ENCODE measurements around the gene FNDC7. TPM values are rescaled to one million over a fixed set of nuclear protein-coding genes. Genes with fewer than 3 reads are reported as not detected.

FNDC7 gene
- total and polyA plus RNA-seq, 9 of the 15 experiments (the other 6 are each of a cell fraction or from before 2014, with no cell fraction given) = not detected

DNA sequence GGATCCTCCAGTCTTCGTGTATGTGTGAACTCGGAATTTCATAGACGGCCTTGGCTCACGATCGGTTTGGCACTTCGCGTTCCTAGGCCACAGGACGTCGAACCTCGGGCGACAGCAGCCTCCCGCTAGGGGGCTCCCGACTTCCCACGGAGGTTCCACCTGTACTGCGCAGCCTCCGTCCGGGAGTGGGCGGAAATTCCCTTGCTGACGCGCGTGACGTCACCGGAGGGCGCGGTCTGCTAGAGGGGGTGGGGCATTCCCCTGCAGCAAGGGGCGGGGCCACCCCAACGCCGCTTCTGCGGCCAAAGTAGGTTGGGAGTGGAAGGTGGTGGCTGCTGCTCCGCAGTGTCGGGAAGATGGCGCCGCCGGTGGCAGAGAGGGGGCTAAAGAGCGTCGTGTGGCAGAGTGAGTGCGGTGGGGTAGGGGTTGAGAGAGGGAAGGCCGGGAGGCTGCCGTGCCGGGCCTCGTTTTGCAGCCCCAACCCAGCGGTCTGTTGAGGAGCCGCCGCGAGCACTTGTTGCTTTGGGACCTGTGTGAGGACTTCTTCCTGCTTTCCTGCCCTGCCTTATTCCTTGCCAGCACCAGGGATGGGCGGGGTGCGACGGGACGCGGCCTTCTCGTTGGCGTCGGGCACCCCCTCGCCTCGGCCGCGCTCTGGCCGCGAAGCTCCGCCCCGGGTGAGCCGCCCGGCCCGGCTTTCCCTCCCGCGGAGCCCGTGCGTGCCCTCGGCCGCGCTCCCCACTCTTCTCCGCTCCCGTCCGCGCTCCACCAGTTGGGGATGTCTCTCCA lies 33.9 kb downstream of the FNDC7 start, which contains the start of gene STXBP3 (continued):
- TF ChIP-seq, protein P1, sequence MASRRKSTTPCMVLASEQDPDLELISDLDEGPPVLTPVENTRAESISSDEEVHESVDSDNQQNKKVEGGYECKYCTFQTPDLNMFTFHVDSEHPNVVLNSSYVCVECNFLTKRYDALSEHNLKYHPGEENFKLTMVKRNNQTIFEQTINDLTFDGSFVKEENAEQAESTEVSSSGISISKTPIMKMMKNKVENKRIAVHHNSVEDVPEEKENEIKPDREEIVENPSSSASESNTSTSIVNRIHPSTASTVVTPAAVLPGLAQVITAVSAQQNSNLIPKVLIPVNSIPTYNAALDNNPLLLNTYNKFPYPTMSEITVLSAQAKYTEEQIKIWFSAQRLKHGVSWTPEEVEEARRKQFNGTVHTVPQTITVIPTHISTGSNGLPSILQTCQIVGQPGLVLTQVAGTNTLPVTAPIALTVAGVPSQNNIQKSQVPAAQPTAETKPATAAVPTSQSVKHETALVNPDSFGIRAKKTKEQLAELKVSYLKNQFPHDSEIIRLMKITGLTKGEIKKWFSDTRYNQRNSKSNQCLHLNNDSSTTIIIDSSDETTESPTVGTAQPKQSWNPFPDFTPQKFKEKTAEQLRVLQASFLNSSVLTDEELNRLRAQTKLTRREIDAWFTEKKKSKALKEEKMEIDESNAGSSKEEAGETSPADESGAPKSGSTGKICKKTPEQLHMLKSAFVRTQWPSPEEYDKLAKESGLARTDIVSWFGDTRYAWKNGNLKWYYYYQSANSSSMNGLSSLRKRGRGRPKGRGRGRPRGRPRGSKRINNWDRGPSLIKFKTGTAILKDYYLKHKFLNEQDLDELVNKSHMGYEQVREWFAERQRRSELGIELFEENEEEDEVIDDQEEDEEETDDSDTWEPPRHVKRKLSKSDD (conservative IDR thresholded peaks at IDR 0.05; ENCODE audit: low read length) = peak; percentile 7; the same call in 1 of the 2 replicates
- TF ChIP-seq MCM2 (IDR thresholded peaks at IDR 0.05; ENCODE audit: low read depth) (no peak), MTA2 (IDR thresholded peaks at IDR 0.05; ENCODE audit: low read depth) (no peak; the same call in 1 of the 2 replicates), KLF13 (tag; IDR thresholded peaks at IDR 0.05; ENCODE audit: borderline replicate concordance, low read depth) (peak; percentile 81), KDM2B (CRISPR knock-in tag; IDR thresholded peaks at IDR 0.05) (no peak), CBFB (CRISPR knock-in tag; IDR thresholded peaks at IDR 0.05) (no peak; the same call in 1 of the 2 replicates), CHCHD3 (CRISPR knock-in tag; IDR thresholded peaks at IDR 0.05) (peak; percentile 82), DDX20 (tag; IDR thresholded peaks at IDR 0.05; ENCODE audit: low read depth) (no peak), ZNF699 (CRISPR knock-in tag; IDR thresholded peaks at IDR 0.05; ENCODE audit: insufficient replicate concordance) (no peak), SAFB (IDR thresholded peaks at IDR 0.05; ENCODE audit: borderline replicate concordance, low read depth, low read length) (peak; percentile 92), ZFP1 (CRISPR knock-in tag; IDR thresholded peaks at IDR 0.05) (0 out of 2 replicates have a peak, but pooled peaks have one; percentile 76), NFYB (IDR thresholded peaks at IDR 0.05; ENCODE audit: extremely low read depth, insufficient read length) (no peak), GABPB2 (CRISPR knock-in tag; conservative IDR thresholded peaks at IDR 0.05) (peak; percentile 45; the same call in 1 of the 2 replicates), POLR2AphosphoS2 (IDR thresholded peaks at IDR 0.05; ENCODE audit: low read length) (peak; percentile 87; the same call in 1 of the 2 replicates), ZNF589 (CRISPR knock-in tag; IDR thresholded peaks at IDR 0.05; ENCODE audit: low read depth) (peak; percentile 86; the same call in 1 of the 2 replicates), HLTF (IDR thresholded peaks at IDR 0.05) (peak; percentile 94; the same call in 1 of the 2 replicates)
- TF ChIP-seq, protein P2, sequence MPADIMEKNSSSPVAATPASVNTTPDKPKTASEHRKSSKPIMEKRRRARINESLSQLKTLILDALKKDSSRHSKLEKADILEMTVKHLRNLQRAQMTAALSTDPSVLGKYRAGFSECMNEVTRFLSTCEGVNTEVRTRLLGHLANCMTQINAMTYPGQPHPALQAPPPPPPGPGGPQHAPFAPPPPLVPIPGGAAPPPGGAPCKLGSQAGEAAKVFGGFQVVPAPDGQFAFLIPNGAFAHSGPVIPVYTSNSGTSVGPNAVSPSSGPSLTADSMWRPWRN (IDR thresholded peaks at IDR 0.05; ENCODE audit: low read depth) = no peak; the same call in 1 of the 2 replicates
- TF ChIP-seq, protein P3, sequence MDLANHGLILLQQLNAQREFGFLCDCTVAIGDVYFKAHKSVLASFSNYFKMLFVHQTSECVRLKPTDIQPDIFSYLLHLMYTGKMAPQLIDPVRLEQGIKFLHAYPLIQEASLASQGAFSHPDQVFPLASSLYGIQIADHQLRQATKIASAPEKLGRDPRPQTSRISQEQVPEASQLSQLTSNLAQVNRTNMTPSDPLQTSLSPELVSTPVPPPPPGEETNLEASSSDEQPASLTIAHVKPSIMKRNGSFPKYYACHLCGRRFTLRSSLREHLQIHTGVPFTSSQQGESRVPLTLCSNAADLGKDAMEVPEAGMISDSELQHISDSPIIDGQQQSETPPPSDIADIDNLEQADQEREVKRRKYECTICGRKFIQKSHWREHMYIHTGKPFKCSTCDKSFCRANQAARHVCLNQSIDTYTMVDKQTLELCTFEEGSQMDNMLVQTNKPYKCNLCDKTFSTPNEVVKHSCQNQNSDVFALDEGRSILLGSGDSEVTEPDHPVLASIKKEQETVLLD (IDR thresholded peaks at IDR 0.05) = peak; percentile 60; the same call in 1 of the 2 replicates
- TF ChIP-seq, protein P4, sequence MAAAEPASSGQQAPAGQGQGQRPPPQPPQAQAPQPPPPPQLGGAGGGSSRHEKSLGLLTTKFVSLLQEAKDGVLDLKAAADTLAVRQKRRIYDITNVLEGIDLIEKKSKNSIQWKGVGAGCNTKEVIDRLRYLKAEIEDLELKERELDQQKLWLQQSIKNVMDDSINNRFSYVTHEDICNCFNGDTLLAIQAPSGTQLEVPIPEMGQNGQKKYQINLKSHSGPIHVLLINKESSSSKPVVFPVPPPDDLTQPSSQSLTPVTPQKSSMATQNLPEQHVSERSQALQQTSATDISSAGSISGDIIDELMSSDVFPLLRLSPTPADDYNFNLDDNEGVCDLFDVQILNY (CRISPR knock-in tag; IDR thresholded peaks at IDR 0.05) = peak; percentile 87; the same call in 1 of the 2 replicates
- TF ChIP-seq, protein P5, sequence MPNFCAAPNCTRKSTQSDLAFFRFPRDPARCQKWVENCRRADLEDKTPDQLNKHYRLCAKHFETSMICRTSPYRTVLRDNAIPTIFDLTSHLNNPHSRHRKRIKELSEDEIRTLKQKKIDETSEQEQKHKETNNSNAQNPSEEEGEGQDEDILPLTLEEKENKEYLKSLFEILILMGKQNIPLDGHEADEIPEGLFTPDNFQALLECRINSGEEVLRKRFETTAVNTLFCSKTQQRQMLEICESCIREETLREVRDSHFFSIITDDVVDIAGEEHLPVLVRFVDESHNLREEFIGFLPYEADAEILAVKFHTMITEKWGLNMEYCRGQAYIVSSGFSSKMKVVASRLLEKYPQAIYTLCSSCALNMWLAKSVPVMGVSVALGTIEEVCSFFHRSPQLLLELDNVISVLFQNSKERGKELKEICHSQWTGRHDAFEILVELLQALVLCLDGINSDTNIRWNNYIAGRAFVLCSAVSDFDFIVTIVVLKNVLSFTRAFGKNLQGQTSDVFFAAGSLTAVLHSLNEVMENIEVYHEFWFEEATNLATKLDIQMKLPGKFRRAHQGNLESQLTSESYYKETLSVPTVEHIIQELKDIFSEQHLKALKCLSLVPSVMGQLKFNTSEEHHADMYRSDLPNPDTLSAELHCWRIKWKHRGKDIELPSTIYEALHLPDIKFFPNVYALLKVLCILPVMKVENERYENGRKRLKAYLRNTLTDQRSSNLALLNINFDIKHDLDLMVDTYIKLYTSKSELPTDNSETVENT (CRISPR knock-in tag; IDR thresholded peaks at IDR 0.05) = peak; percentile 95
